Sigmoid colon (tissue), 7 donors: Measurements from ENCODE around the gene NOL4L. TPM values are rescaled to one million over a fixed set of nuclear protein-coding genes. Genes with fewer than 3 reads are reported as not detected.

Source experiments
- DNase-seq: peaks from one replicate; pipeline ENCODE4 v3.0.0-alpha.2; 2019
- H3K27ac ChIP-seq, 4 donors: fragments of 200-600 bp; sonication (generic); one replicate each; pipeline ENCODE4 v1.5.1; 2016 to 2019; ENCODE audit warnings: mild to moderate bottlenecking in 1 of 4
- H3K27me3 ChIP-seq, 3 donors: fragments of 200-600 bp; sonication (generic); one replicate each; pipeline ENCODE4 v1.5.1; 2019; ENCODE audit warnings: mild to moderate bottlenecking in 1 of 3
- H3K36me3 ChIP-seq, 4 donors: fragments of 200-600 bp; sonication (generic); one replicate each; pipeline ENCODE4 v1.5.1; 2016 to 2019
- H3K4me1 ChIP-seq, 4 donors: fragments of 200-600 bp; sonication (generic); one replicate each; pipeline ENCODE4 v1.5.1; 2017 to 2019
- H3K4me3 ChIP-seq, 4 donors: fragments of 200-600 bp; sonication (generic); one replicate each; pipeline ENCODE4 v1.5.1; 2017 to 2019; ENCODE audit warnings: mild to moderate bottlenecking in 2 of 4, moderate library complexity in 1 of 4
- H3K9me3 ChIP-seq, 4 donors: fragments of 200-600 bp in 3 of 4; sonication (generic) in 3 of 4; one replicate each; pipeline versions ENCODE4 v1.5.1 to v1.6.1; 2013 to 2019
- CTCF ChIP-seq, 4 experiments: fragments of 450-650 bp in 3 of 4; fragments of 200-600 bp in 1 of 4; IDR thresholded peaks; one replicate each; pipeline ENCODE4 v1.5.1; 2016 to 2019; ENCODE audit warnings: antibody characterized with exemption in 4 of 4, mild to moderate bottlenecking in 3 of 4, moderate library complexity in 2 of 4
- EP300 ChIP-seq, 4 donors: sonication (generic); formaldehyde crosslinking; IDR thresholded peaks; one replicate each; pipeline ENCODE4 v1.6.1; 2017; ENCODE audit warnings: antibody characterized with exemption in 4 of 4
- POLR2A ChIP-seq, 2 donors: fragments of 450-650 bp; IDR thresholded peaks; one replicate each; pipeline ENCODE4 v1.6.1; 2016; ENCODE audit warnings: antibody characterized with exemption in 2 of 2, mild to moderate bottlenecking in 2 of 2, moderate library complexity in 2 of 2
- POLR2AphosphoS5 ChIP-seq, 4 donors: sonication (generic); formaldehyde crosslinking; IDR thresholded peaks; one replicate each; pipeline ENCODE4 v1.6.1; 2017; ENCODE audit warnings: antibody characterized with exemption in 4 of 4
- WGBS, 2 donors: extraction: QIAGEN DNeasy Blood & Tissue Kit; methylation state at CpG; one replicate each; pipeline ENCODE4 v1.1.7; 2013; 5-methylcytosine and 5-hydroxymethylcytosine counted together
- intact Hi-C: fragments of 100-400 bp; cut with DNase I; formaldehyde crosslinking; loops from one replicate; pipeline ENCODE4 v1.15.1; 2023
- polyA plus RNA-seq, 3 donors: library from polyadenylated mRNA; stranded (reverse); fragments of 200-250 nt; gene quantifications; one replicate each; pipeline ENCODE4 v1.2.3, GENCODE V29; 2013
- total RNA-seq, 4 donors: library from RNA; depleted of rRNA; stranded (reverse); fragments of >200 nt; gene quantifications; one replicate each; pipeline ENCODE4 v1.1.0, GENCODE V29; 2016
- donor health status: healthy with polysubstance abuse.
- donor health status: Bipolar disorder and iron deficiency.
- donor health status: healthy.

The NOL4L gene
- total and polyA plus RNA-seq, 7 donors: 9.2 to 34.7 (median 16.8) TPM

DNA sequence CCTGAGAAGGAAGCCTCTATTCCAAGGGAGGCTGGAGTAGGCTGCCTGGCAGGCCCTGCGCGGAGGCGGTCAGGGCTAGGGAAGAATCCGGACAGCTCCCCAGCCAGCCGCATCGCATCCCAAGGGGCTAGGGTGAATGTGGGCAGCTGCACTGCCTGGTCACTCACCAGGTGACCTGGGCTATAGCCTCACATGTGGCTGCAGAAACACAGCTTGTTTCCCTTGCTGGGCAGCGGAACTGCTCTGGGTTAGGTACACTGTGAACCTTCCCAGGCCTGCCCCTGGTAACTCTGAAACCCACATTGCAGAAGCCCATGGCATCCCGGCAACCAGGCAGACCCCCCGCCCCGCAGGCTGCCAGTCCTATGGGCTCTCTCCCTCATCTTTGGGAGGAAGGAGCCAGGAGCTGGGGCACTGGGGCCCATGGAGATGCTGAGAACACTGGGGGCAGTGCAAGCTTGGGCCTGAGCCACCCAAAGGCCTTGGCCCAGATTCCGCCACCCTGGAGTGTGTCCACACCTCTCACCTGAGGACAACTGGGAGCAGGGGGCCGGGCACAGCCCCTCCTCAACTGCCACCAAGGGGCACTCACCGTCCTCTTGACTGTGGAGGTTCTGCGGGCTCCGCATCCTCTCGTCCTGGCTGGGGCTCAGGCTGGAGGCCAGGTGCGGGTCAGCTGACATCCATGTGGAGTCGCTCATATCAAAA, 111.0 kb downstream of the NOL4L start:
- Histone ChIP-seq H3K36me3 (no peaks in the 10 kb centered on the region), H3K4me1 (peaks cover 0 to 100% (median 99%) of the 10 kb centered on the region in 4 donors), H3K9me3 (no peaks in the 10 kb centered on the region), H3K4me3 (peak overlapping the region; percentile 12 to 44 (median 42)), H3K27ac (peak overlapping the region; percentile 89 to 97 (median 94)), H3K27me3 (no peaks in the 10 kb centered on the region)
- intact Hi-C loops: loop anchor here (2.0 kb wide), 1 partner anchor 115 kb away; the partner anchor contains the start of gene ASXL1
- no peak for DNase-seq
- WGBS, 2 donors: 22 to 64% methylated on average over 18 of the region's 18 CpGs
- peak in 1 of 4 donors; percentile 15 for TF ChIP-seq POLR2AphosphoS5 (IDR thresholded peaks at IDR 0.05)
- TF ChIP-seq CTCF (IDR thresholded peaks at IDR 0.05): no peak

DNA sequence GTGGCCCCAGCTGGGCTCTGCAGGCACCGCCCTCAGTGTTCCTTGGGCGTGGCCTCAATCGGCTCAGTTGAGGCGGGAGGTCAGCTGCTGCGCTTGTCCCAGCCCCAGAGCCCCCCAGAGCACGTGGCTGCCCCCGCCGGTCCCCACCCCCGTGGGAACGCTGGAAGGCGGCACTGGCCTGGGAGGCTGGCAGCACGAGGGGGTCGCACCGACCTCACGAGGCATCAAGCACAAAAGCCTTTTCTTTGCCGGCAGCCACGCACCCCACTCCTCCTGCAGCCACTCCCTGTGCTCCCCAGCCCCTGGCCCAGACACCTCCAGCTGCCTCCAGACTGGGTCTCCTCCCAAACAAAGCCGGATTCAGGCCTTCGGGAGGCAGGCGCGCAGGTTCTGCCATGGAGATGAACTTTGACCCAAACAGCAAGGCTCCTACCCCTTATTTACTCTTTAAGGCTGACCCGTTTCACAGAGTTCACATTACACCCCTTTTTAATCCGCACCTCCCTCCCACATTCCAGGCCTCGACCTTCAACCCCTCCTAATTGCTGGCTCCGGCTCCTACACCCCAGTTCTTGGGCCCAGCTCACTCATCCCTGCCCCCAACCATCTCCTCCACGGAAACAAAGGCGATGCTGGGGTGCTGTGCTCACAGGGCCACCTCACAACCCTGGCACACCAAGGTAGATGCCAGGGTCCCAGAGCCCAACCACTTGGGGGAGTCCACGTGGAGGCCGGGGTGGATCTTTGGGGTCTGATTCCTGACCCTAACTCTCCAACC, 111.7 kb downstream of the NOL4L start:
- intact Hi-C loops: loop anchor here (2.0 kb wide), 1 partner anchor 115 kb away; the partner anchor contains the start of gene ASXL1
- no peaks in the 10 kb centered on the region for H3K36me3 ChIP-seq
- H3K9me3 ChIP-seq: no peaks in the 10 kb centered on the region
- no peak for DNase-seq
- no peaks in the 10 kb centered on the region for H3K27me3 ChIP-seq
- TF ChIP-seq CTCF (IDR thresholded peaks at IDR 0.05): no peak
- no peak for TF ChIP-seq POLR2AphosphoS5 (IDR thresholded peaks at IDR 0.05)
- TF ChIP-seq EP300 (IDR thresholded peaks at IDR 0.05): no peak
- TF ChIP-seq POLR2A (IDR thresholded peaks at IDR 0.05): no peak
- H3K4me1 ChIP-seq: peaks cover 0 to 97% (median 96%) of the 10 kb centered on the region in 4 donors
- 10 to 56% methylated on average over 29 of the region's 29 CpGs for WGBS, 2 donors
- peak overlapping the region; percentile 89 to 97 (median 94) for H3K27ac ChIP-seq
- peak overlapping the region in 3 of 4 donors; percentile 40 to 44 (median 44) for H3K4me3 ChIP-seq

DNA sequence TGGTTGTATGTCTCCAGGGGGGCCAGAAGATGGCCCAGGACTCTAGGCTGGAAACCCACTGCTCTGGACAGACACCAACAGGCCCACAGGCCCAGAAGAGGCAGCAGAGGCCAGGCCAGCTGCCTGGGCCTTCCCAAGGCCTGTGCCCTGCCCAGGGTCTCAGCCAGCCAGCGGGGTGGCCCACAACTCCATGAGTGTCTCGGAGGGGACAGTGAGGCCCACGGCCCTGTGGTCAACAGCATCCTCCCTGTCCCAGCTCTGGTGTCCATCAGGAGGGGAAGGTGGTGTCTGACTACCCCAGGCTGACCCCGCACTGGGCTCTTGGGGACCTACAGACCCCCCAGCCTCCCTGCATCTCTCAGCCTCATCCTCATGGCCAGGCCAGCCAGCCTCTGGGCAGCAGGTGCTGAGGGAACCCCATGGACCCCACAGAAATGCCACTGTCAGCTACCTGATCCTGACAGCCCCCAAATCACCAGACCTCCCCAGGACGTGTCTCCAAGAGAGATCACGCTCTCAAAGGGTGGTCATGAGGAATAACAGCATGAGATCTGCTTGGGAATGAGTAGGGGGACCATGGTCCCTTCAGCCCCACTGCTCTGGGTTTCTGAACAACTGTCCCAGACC, 112.4 kb downstream of the NOL4L start:
- Histone ChIP-seq H3K27ac (peak overlapping the region; percentile 89 to 97 (median 94)), H3K36me3 (no peaks in the 10 kb centered on the region), H3K27me3 (no peaks in the 10 kb centered on the region), H3K4me1 (peaks cover 0 to 99% (median 97%) of the 10 kb centered on the region in 4 donors), H3K4me3 (peak overlapping the region in 2 of 4 donors; percentile 40 to 44), H3K9me3 (no peaks in the 10 kb centered on the region)
- 77 to 86% methylated on average over 6 of the region's 6 CpGs for WGBS, 2 donors
- no peak for DNase-seq
- intact Hi-C loops: no loop called here
- TF ChIP-seq POLR2AphosphoS5 (IDR thresholded peaks at IDR 0.05) (no peak), POLR2A (IDR thresholded peaks at IDR 0.05) (no peak), CTCF (IDR thresholded peaks at IDR 0.05) (no peak), EP300 (IDR thresholded peaks at IDR 0.05) (no peak)

GRCh38 chr20:32470940-32471339, 114.2 kb downstream of the NOL4L start:
- Histone ChIP-seq H3K27ac (peak overlapping the region; percentile 62 to 97 (median 92)), H3K4me3 (no peak overlapping the region), H3K9me3 (no peaks in the 10 kb centered on the region), H3K4me1 (peaks cover 0 to 99% (median 97%) of the 10 kb centered on the region in 4 donors), H3K27me3 (no peaks in the 10 kb centered on the region), H3K36me3 (no peaks in the 10 kb centered on the region)
- no peak for TF ChIP-seq POLR2A (IDR thresholded peaks at IDR 0.05)
- TF ChIP-seq POLR2AphosphoS5 (IDR thresholded peaks at IDR 0.05): no peak
- no peak for TF ChIP-seq CTCF (IDR thresholded peaks at IDR 0.05)
- no peak for TF ChIP-seq EP300 (IDR thresholded peaks at IDR 0.05)
- no peak for DNase-seq
- WGBS, 2 donors: 81 to 87% methylated on average over 9 of the region's 9 CpGs
- intact Hi-C loops: no loop called here
